IPS DF 6.9 (cell line): ENCODE results near the gene DMXL1.

Experiments used
- DNase-seq: peaks from one replicate; pipeline ENCODE4 v3.0.0-alpha.2; 2013; ENCODE audit warnings: low read depth, low spot score
- H3K27ac ChIP-seq: one replicate; pipeline ENCODE4 v1.5.1; 2013; ENCODE audit warnings: low read length, control low read depth
- H3K27me3 ChIP-seq: 2 replicates; pipeline ENCODE4 v1.6.1; 2013; ENCODE audit warnings: mild to moderate bottlenecking, low read length; ENCODE audit not compliant: control insufficient read depth, insufficient read depth
- H3K36me3 ChIP-seq: 2 replicates; pipeline ENCODE4 v1.6.1; 2013; ENCODE audit warnings: low read length; ENCODE audit not compliant: control insufficient read depth, insufficient read depth
- H3K4me1 ChIP-seq: 2 replicates; pipeline ENCODE4 v1.6.1; 2013; ENCODE audit warnings: low read length; ENCODE audit not compliant: control insufficient read depth, insufficient read depth
- H3K4me3 ChIP-seq: 2 replicates; pipeline ENCODE4 v1.5.1; 2013; ENCODE audit warnings: mild to moderate bottlenecking, low read length
- H3K9me3 ChIP-seq: 2 replicates; pipeline ENCODE4 v1.6.1; 2013; ENCODE audit warnings: low read length, inconsistent platforms; ENCODE audit not compliant: control insufficient read depth, insufficient read depth
- WGBS: extraction: QIAGEN DNeasy Blood & Tissue Kit; methylation state at CpG from one replicate; pipeline ENCODE4 v1.1.7; 2013; ENCODE audit warnings: mixed read lengths, missing lambda C conversion rate; ENCODE audit not compliant: insufficient read length, insufficient coverage; 5-methylcytosine and 5-hydroxymethylcytosine counted together

Gene DMXL1

GRCh38 chr5:119079318-119079921, 8.5 kb downstream of the DMXL1 start:
- Histone ChIP-seq H3K4me1 (peaks cover 3% of the 10 kb centered on the region; the same call in 1 of the 2 replicates), H3K4me3 (no peak overlapping the region), H3K9me3 (no peaks in the 10 kb centered on the region), H3K27ac (peak overlapping the region; percentile 42), H3K27me3 (no peaks in the 10 kb centered on the region), H3K36me3 (no peaks in the 10 kb centered on the region)
- WGBS, result no CpG with 5 or more reads among the region's 3 CpGs
- DNase-seq, result peak; percentile 29

DNA sequence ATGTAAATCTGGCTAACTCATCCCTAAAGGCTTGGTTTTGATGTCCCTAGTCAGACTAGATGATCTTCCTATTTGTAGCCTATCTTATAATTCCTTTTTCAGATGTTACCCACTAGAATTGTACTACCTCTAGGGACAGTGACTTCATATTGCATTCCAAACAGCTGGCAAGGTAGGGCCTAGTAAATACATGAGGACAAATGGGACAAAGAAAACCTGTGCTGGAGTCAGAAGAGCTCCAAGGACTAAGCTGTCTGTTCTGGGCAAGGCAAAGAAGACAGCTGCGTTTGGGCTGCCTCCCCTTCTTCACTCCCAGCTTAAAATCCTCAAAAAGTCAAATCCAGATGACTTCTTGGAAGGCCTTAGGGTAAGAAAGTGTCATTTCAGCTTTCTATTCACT, 10.0 kb downstream of the DMXL1 start:
- H3K36me3 ChIP-seq, result no peaks in the 10 kb centered on the region
- no peaks in the 10 kb centered on the region for H3K9me3 ChIP-seq
- WGBS, result no CpG with 5 or more reads among the region's 1 CpG
- DNase-seq, result no peak
- H3K27ac ChIP-seq, result no peak overlapping the region
- no peaks in the 10 kb centered on the region for H3K27me3 ChIP-seq
- peaks cover 3% of the 10 kb centered on the region; the same call in 1 of the 2 replicates for H3K4me1 ChIP-seq
- H3K4me3 ChIP-seq, result no peak overlapping the region

- no peak overlapping the region for H3K27ac ChIP-seq
- H3K27me3 ChIP-seq, result no peaks in the 10 kb centered on the region
- no peak for DNase-seq
- no peaks in the 10 kb centered on the region for H3K36me3 ChIP-seq
- no peaks in the 10 kb centered on the region; the same call in 1 of the 2 replicates for H3K9me3 ChIP-seq
- H3K4me3 ChIP-seq, result no peak overlapping the region
- 100% methylated on average over 2 of the region's 3 CpGs for WGBS
- H3K4me1 ChIP-seq, result peaks cover 3% of the 10 kb centered on the region; the same call in 1 of the 2 replicates
These were observed 11.8 kb downstream of the DMXL1 start for GRCh38 chr5:119082691-119083090.

DNA sequence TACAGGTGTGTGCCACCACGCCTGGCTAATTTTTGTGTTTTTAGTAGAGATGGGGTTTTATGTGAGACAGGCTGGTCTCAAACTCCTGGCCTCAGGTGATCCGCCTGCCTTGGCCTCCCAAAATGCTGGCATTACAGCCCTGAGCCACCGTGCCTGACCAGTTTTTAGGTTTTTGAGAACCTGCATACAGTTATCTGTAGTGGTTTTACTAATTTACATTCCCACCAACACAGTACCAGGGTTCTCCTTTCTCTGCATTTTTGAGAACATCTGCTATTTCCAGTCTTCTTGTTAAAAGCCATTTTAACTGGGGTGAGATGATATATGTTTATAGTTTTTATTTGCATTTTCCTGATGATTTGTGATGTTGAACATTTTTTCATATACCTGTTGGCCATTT, 12.8 kb downstream of the DMXL1 start:
- H3K36me3 ChIP-seq, result no peaks in the 10 kb centered on the region
- no peaks in the 10 kb centered on the region; the same call in 1 of the 2 replicates for H3K9me3 ChIP-seq
- H3K27ac ChIP-seq, result no peak overlapping the region
- no CpG with 5 or more reads among the region's 3 CpGs for WGBS
- no peaks in the 10 kb centered on the region for H3K27me3 ChIP-seq
- peaks cover 3% of the 10 kb centered on the region; the same call in 1 of the 2 replicates for H3K4me1 ChIP-seq
- DNase-seq, result no peak
- no peak overlapping the region for H3K4me3 ChIP-seq

- H3K27ac ChIP-seq, result no peak overlapping the region
- no peaks in the 10 kb centered on the region for H3K36me3 ChIP-seq
- H3K4me1 ChIP-seq, result no peaks in the 10 kb centered on the region
- no peaks in the 10 kb centered on the region; the same call in 1 of the 2 replicates for H3K9me3 ChIP-seq
- no peak for DNase-seq
- no peak overlapping the region for H3K4me3 ChIP-seq
- H3K27me3 ChIP-seq, result no peaks in the 10 kb centered on the region
- WGBS, result no CpG with 5 or more reads among the region's 2 CpGs
These were observed 17.6 kb downstream of the DMXL1 start for GRCh38 chr5:119088438-119088837.

- Histone ChIP-seq H3K9me3 (no peaks in the 10 kb centered on the region), H3K36me3 (no peaks in the 10 kb centered on the region), H3K27ac (no peak overlapping the region), H3K4me1 (no peaks in the 10 kb centered on the region), H3K4me3 (no peak overlapping the region), H3K27me3 (no peaks in the 10 kb centered on the region)
- no peak for DNase-seq
These were observed 24.7 kb downstream of the DMXL1 start for GRCh38 chr5:119095611-119096010.

DNA sequence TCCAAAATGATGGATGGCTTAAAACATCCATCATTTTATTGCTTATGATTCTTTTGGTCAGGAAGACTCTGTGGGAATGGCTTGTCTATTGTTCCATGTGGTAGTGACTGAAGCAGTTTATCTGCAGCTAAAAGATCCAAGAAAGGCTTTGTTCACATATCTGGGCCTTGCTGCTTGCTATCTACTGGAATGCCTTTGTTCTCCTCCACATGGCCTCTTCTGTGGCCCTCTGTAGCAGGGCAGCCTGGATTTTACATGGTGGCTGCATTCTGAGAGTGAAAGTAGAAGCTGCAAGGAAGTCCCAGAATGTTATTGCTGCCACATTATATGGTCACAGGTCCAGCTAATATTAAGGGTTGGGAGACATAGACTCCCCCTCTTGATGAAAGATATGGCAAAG, 35.1 kb downstream of the DMXL1 start:
- DNase-seq, result no peak
- Histone ChIP-seq H3K4me1 (no peaks in the 10 kb centered on the region), H3K9me3 (no peaks in the 10 kb centered on the region), H3K27ac (no peak overlapping the region), H3K27me3 (no peaks in the 10 kb centered on the region), H3K4me3 (no peak overlapping the region), H3K36me3 (no peaks in the 10 kb centered on the region)

GRCh38 chr5:119112151-119112550, 41.3 kb downstream of the DMXL1 start:
- H3K27me3 ChIP-seq, result no peaks in the 10 kb centered on the region
- no peak for DNase-seq
- no peaks in the 10 kb centered on the region for H3K4me1 ChIP-seq
- no peak overlapping the region for H3K27ac ChIP-seq
- no CpG with 5 or more reads among the region's 5 CpGs for WGBS
- H3K36me3 ChIP-seq, result no peaks in the 10 kb centered on the region
- no peaks in the 10 kb centered on the region for H3K9me3 ChIP-seq
- H3K4me3 ChIP-seq, result no peak overlapping the region

GRCh38 chr5:119117237-119117636, 46.4 kb downstream of the DMXL1 start:
- Histone ChIP-seq H3K27me3 (no peaks in the 10 kb centered on the region), H3K4me1 (no peaks in the 10 kb centered on the region), H3K9me3 (peaks cover 1% of the 10 kb centered on the region; the same call in 1 of the 2 replicates), H3K27ac (no peak overlapping the region), H3K36me3 (peaks cover 3% of the 10 kb centered on the region; the same call in 1 of the 2 replicates), H3K4me3 (no peak overlapping the region)
- no peak for DNase-seq
- WGBS, result no CpG with 5 or more reads among the region's 2 CpGs

DNA sequence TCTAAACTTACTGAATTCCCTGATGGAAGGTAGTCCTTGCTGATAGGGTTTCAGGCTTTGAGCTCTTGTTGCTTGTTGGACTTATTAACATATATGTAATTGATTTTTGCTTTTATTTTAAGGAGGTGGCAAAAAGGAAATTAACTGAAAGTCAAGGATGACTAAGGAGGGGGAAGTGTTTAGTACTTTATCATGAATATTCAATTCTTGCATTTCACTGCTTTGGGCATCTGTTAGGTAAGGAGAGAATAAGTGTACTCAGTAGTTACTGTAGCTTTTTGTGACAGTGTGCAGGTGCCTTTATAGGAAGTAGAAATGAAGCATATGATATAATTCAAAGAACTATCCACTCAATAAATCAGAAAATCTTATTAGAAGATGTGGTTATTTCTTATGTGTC, 47.1 kb downstream of the DMXL1 start:
- no peaks in the 10 kb centered on the region for H3K4me1 ChIP-seq
- no peak for DNase-seq
- H3K27me3 ChIP-seq, result no peaks in the 10 kb centered on the region
- no peak overlapping the region for H3K27ac ChIP-seq
- H3K9me3 ChIP-seq, result peaks cover 1% of the 10 kb centered on the region; the same call in 1 of the 2 replicates
- peaks cover 3% of the 10 kb centered on the region; the same call in 1 of the 2 replicates for H3K36me3 ChIP-seq
- no peak overlapping the region for H3K4me3 ChIP-seq

- Histone ChIP-seq H3K9me3 (peaks cover 1% of the 10 kb centered on the region; the same call in 1 of the 2 replicates), H3K4me3 (no peak overlapping the region), H3K27ac (no peak overlapping the region), H3K27me3 (no peaks in the 10 kb centered on the region), H3K36me3 (peaks cover 3% of the 10 kb centered on the region; the same call in 1 of the 2 replicates), H3K4me1 (no peaks in the 10 kb centered on the region)
- DNase-seq, result no peak
- WGBS, result no CpG with 5 or more reads among the region's 4 CpGs
These were observed 50.0 kb downstream of the DMXL1 start for GRCh38 chr5:119120893-119121292.
